ENCODE data around the gene PPP1R1A. TPM values are rescaled to one million over a fixed set of nuclear protein-coding genes. Genes with fewer than 3 reads are reported as not detected.

PPP1R1A gene
- total RNA-seq, 4 donors from 2014 or later = 0.76 to 9.0 (median 2.4) TPM

- TF ChIP-seq POLR2A (IDR thresholded peaks at IDR 0.05) = no peak
- no peak for TF ChIP-seq CTCF (IDR thresholded peaks at IDR 0.05)
- H3K27me3 ChIP-seq = no peaks in the 10 kb centered on the region
- H3K27ac ChIP-seq = no peak overlapping the region
- H3K9me3 ChIP-seq = no peaks in the 10 kb centered on the region
- H3K4me1 ChIP-seq = no peaks in the 10 kb centered on the region
- intact Hi-C loops (cut with DNase I; ENCODE audit: low total_unique reads) = no loop called here
- DNase-seq = no peak
- no peak overlapping the region for H3K4me3 ChIP-seq
- no peaks in the 10 kb centered on the region for H3K36me3 ChIP-seq
Observed at GRCh38 chr12:54555670-54556257, 32.7 kb downstream of the PPP1R1A start.

GRCh38 chr12:54549774-54550451 lies 38.5 kb downstream of the PPP1R1A start:
- intact Hi-C loops (cut with DNase I; ENCODE audit: low total_unique reads) = no loop called here
- TF ChIP-seq POLR2A (IDR thresholded peaks at IDR 0.05) (no peak), CTCF (IDR thresholded peaks at IDR 0.05) (no peak)
- peaks cover 0 to 4% of the 10 kb centered on the region in 2 donors for H3K4me1 ChIP-seq
- H3K27ac ChIP-seq = no peak overlapping the region
- no peaks in the 10 kb centered on the region for H3K27me3 ChIP-seq
- peak overlapping the region; percentile 28 to 43 for H3K4me3 ChIP-seq
- DNase-seq = no peak
- no peaks in the 10 kb centered on the region for H3K36me3 ChIP-seq
- H3K9me3 ChIP-seq = no peaks in the 10 kb centered on the region

- Histone ChIP-seq H3K9me3 (no peaks in the 10 kb centered on the region), H3K36me3 (no peaks in the 10 kb centered on the region), H3K4me3 (no peak overlapping the region), H3K27ac (no peak overlapping the region), H3K4me1 (peaks cover 0 to 4% of the 10 kb centered on the region in 2 donors), H3K27me3 (no peaks in the 10 kb centered on the region)
- DNase-seq = no peak
- intact Hi-C loops (cut with DNase I; ENCODE audit: low total_unique reads) = no loop called here
- TF ChIP-seq CTCF (IDR thresholded peaks at IDR 0.05) (no peak), POLR2A (IDR thresholded peaks at IDR 0.05) (no peak)
Observed at GRCh38 chr12:54546511-54546910, 41.9 kb downstream of the PPP1R1A start.

DNA sequence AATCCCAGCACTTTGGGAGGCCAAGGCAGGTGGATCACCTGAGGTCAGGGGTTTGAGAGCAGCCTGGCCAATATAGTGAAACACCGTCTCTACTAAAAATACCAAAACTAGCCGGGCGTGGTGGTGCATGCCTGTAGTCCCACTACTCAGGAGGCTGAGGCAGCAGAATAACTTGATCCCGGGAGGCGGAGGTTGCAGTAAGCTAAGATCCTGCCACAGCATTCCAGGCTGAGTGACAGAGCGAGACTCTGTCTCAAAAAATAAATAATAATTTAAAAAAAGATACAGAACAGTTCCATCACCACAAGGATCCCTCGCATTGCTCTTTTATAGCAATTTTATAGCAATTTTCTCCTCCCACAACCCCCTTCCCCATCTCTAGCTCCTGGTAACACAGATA lies 43.7 kb downstream of the PPP1R1A start:
- DNase-seq = no peak
- no peaks in the 10 kb centered on the region for H3K4me1 ChIP-seq
- no peak overlapping the region for H3K27ac ChIP-seq
- H3K27me3 ChIP-seq = no peaks in the 10 kb centered on the region
- intact Hi-C loops (cut with DNase I; ENCODE audit: low total_unique reads) = no loop called here
- no peak overlapping the region for H3K4me3 ChIP-seq
- H3K36me3 ChIP-seq = no peaks in the 10 kb centered on the region
- H3K9me3 ChIP-seq = no peaks in the 10 kb centered on the region
- no peak for TF ChIP-seq CTCF (IDR thresholded peaks at IDR 0.05)
- TF ChIP-seq POLR2A (IDR thresholded peaks at IDR 0.05) = no peak

- intact Hi-C loops (cut with DNase I; ENCODE audit: low total_unique reads) = no loop called here
- Histone ChIP-seq H3K27me3 (no peaks in the 10 kb centered on the region), H3K9me3 (no peaks in the 10 kb centered on the region), H3K4me3 (no peak overlapping the region), H3K27ac (no peak overlapping the region), H3K4me1 (no peaks in the 10 kb centered on the region), H3K36me3 (no peaks in the 10 kb centered on the region)
- no peak for DNase-seq
- no peak for TF ChIP-seq CTCF (IDR thresholded peaks at IDR 0.05)
- TF ChIP-seq POLR2A (IDR thresholded peaks at IDR 0.05) = no peak
Observed at GRCh38 chr12:54543526-54543925, 44.9 kb downstream of the PPP1R1A start.

All from uterus (tissue), 4 donors.